HL-60 (cell line): ENCODE measurements around the gene UBQLN4.

ENCODE experiments used
- DNase-seq, 2 experiments: peaks; one replicate each; pipeline ENCODE4 v3.0.0-alpha.2; 2010 to 2020; ENCODE audit warnings: low read depth in 1 of 2, low spot score in 1 of 2
- H3K27ac ChIP-seq: fragments of 250-450 bp; sonication (Bioruptor Pico); replicated peaks from 2 replicates; pipeline ENCODE4 v1.5.1; 2020; ENCODE audit warnings: mild to moderate bottlenecking, moderate library complexity
- H3K27me3 ChIP-seq: fragments of 250-450 bp; sonication (Bioruptor Pico); 2 replicates; pipeline ENCODE4 v1.5.1; 2021; ENCODE audit warnings: mild to moderate bottlenecking, moderate library complexity; ENCODE audit not compliant: insufficient read depth, poor library complexity, severe bottlenecking
- H3K4me3 ChIP-seq: replicated peaks from 2 replicates; pipeline ENCODE4 v1.5.1; 2011; ENCODE audit warnings: mild to moderate bottlenecking, control low read depth, low read length; ENCODE audit not compliant: insufficient read depth
- CTCF ChIP-seq: IDR thresholded peaks from one replicate; pipeline ENCODE4 v1.5.1; 2011; ENCODE audit warnings: low read length, control low read depth, inconsistent platforms; ENCODE audit not compliant: insufficient read depth
- GABPA ChIP-seq: IDR thresholded peaks from 2 replicates; pipeline ENCODE4 v1.6.1; 2012; ENCODE audit warnings: low read depth
- POLR2AphosphoS5 ChIP-seq: IDR thresholded peaks from 2 replicates; pipeline ENCODE4 v1.6.1; 2012; ENCODE audit warnings: low read depth
- REST ChIP-seq: IDR thresholded peaks from 2 replicates; pipeline ENCODE4 v1.6.1; 2012; ENCODE audit warnings: low read depth; ENCODE audit not compliant: insufficient replicate concordance
- SPI1 ChIP-seq: IDR thresholded peaks from 2 replicates; pipeline ENCODE4 v1.6.1; 2012; ENCODE audit warnings: low read depth, mild to moderate bottlenecking, borderline replicate concordance

The UBQLN4 gene

GRCh38 chr1:156001662-156002171 is 51.9 kb downstream of the UBQLN4 start:
- peak in 1 of 2 experiments; percentile 27 for DNase-seq
- Histone ChIP-seq H3K4me3 (no peak overlapping the region), H3K27me3 (no peaks in the 10 kb centered on the region), H3K27ac (no peak overlapping the region)
- TF ChIP-seq SPI1 (no peak), CTCF (no peak), GABPA (no peak)

GRCh38 chr1:156001021-156001661 is 52.5 kb downstream of the UBQLN4 start:
- no peak for TF ChIP-seq POLR2AphosphoS5
- H3K4me3 ChIP-seq: no peak overlapping the region
- no peak for DNase-seq

GRCh38 chr1:155999964-156000363 is 53.6 kb downstream of the UBQLN4 start:
- TF ChIP-seq CTCF (no peak), REST (no peak), POLR2AphosphoS5 (no peak), GABPA (no peak), SPI1 (no peak)
- no peak overlapping the region for H3K4me3 ChIP-seq
- no peak for DNase-seq
- no peak overlapping the region for H3K27ac ChIP-seq
- no peaks in the 10 kb centered on the region for H3K27me3 ChIP-seq

More at GRCh38 chr1:156001021-156001661, 52.5 kb downstream of the UBQLN4 start:
- H3K27me3 ChIP-seq: no peaks in the 10 kb centered on the region
- H3K27ac ChIP-seq: no peak overlapping the region

GRCh38 chr1:155996166-155996565 is 57.4 kb downstream of the UBQLN4 start:
- Histone ChIP-seq H3K27ac (no peak overlapping the region), H3K27me3 (no peaks in the 10 kb centered on the region), H3K4me3 (no peak overlapping the region)
- DNase-seq: no peak
- TF ChIP-seq SPI1 (no peak), REST (no peak), CTCF (no peak), GABPA (no peak), POLR2AphosphoS5 (no peak)
